Cardiac muscle cell (in vitro differentiated cells and primary cell): Measurements from ENCODE around the gene ADGRA1. TPM values are rescaled to one million over a fixed set of nuclear protein-coding genes. Genes with fewer than 3 reads are reported as not detected.

ENCODE experiments used
- DNase-seq, 2 donors: peaks; one replicate each; pipeline versions ENCODE4 v3.0.0 to v3.0.0-alpha.2; 2010 to 2017; ENCODE audit warnings: low read depth in 1 of 2, low spot score in 1 of 2
- H3K27ac ChIP-seq: fragments of 200-600 bp; sonication (generic); 2 replicates; pipeline ENCODE4 v1.5.1; 2016
- H3K27me3 ChIP-seq: fragments of 200-600 bp; sonication (generic); 2 replicates; pipeline ENCODE4 v1.6.0; 2016; ENCODE audit warnings: control low read depth
- H3K36me3 ChIP-seq: fragments of 200-600 bp; sonication (generic); 2 replicates; pipeline ENCODE4 v1.5.1; 2016; ENCODE audit warnings: control low read depth
- H3K4me1 ChIP-seq: fragments of 200-600 bp; sonication (generic); 2 replicates; pipeline ENCODE4 v1.8.1; 2017; ENCODE audit warnings: low read depth, mild to moderate bottlenecking, mixed run types
- H3K4me3 ChIP-seq: fragments of 200-600 bp; sonication (generic); 2 replicates; pipeline ENCODE4 v1.5.1; 2016; ENCODE audit warnings: mild to moderate bottlenecking
- H3K9me3 ChIP-seq: fragments of 200-600 bp; sonication (generic); 2 replicates; pipeline ENCODE4 v1.5.1; 2017; ENCODE audit warnings: low read depth, mild to moderate bottlenecking, control low read depth
- polyA plus RNA-seq: library from polyadenylated mRNA; unstranded; fragments of >200 nt; fragmentation: Nextera tagmentation; extraction: Ambion mirVana; gene quantifications from 2 replicates; pipeline ENCODE4 v1.2.1, GENCODE V29; 2016
- total RNA-seq: library from RNA; depleted of rRNA; stranded (reverse); fragments of >200 nt; gene quantifications from 2 replicates; pipeline ENCODE4 v1.2.3, GENCODE V29; 2016
- TF ChIP-seq, protein P1 (sequence below): IDR thresholded peaks from 2 replicates; pipeline ENCODE4 v1.5.1; 2012; ENCODE audit warnings: low read depth, mild to moderate bottlenecking, low read length

Gene ADGRA1
- total and polyA plus RNA-seq, 2 experiments from 2014 or later = 0.24 to 0.67 TPM

DNA sequence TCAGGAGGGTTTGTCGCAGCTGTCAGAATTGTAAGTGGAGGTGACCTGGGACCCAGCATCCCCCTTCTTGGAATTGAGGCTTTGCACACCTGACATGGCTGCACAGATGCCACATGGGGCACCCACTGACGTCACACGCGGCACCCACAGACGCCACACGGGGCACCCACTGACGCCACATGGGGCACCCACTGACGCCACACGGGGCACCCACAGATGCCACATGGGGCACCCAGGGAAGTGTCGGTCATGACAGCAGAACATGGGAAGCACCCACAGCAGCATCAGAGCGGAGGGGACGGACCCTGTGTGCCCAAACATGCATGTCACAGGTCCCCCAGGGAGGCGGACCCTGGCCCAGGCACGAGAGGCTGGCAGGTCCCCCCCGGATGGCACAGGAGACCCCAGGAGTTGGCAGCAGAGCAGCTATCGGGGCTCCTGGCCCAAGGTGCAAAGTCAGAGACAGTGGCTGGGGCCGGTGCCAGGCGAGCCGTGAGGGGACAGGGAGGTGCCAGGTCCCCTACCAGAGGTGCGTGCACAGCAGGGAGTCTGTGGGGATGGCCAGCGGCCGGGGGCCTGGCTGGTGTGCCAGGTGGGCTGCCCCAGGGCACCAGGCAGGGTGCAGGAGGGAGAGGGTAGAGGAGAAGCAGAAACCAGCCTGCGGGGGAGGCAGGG, 93.4 kb downstream of the ADGRA1 start:
- Histone ChIP-seq H3K27me3 (no peaks in the 10 kb centered on the region), H3K36me3 (no peaks in the 10 kb centered on the region), H3K4me1 (no peaks in the 10 kb centered on the region), H3K4me3 (no peak overlapping the region), H3K27ac (no peak overlapping the region), H3K9me3 (no peaks in the 10 kb centered on the region)
- TF ChIP-seq, protein P1, sequence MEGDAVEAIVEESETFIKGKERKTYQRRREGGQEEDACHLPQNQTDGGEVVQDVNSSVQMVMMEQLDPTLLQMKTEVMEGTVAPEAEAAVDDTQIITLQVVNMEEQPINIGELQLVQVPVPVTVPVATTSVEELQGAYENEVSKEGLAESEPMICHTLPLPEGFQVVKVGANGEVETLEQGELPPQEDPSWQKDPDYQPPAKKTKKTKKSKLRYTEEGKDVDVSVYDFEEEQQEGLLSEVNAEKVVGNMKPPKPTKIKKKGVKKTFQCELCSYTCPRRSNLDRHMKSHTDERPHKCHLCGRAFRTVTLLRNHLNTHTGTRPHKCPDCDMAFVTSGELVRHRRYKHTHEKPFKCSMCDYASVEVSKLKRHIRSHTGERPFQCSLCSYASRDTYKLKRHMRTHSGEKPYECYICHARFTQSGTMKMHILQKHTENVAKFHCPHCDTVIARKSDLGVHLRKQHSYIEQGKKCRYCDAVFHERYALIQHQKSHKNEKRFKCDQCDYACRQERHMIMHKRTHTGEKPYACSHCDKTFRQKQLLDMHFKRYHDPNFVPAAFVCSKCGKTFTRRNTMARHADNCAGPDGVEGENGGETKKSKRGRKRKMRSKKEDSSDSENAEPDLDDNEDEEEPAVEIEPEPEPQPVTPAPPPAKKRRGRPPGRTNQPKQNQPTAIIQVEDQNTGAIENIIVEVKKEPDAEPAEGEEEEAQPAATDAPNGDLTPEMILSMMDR = no peak
- no peak for DNase-seq

Other genes with a start within 250 kb of the ADGRA1 start
- gene CFAP46, start 145.4 kb upstream of the ADGRA1 start, total RNA-seq = 2.8 and 3.0 TPM in 2 replicates
- gene CFAP46, start 145.4 kb upstream of the ADGRA1 start, polyA plus RNA-seq = 4.5 and 5.5 TPM in 2 replicates
- gene KNDC1, start 72.3 kb downstream of the ADGRA1 start, total RNA-seq = 14.4 and 33.9 TPM in 2 replicates
- 10.8 and 12.4 TPM in 2 replicates for gene KNDC1, start 72.3 kb downstream of the ADGRA1 start, polyA plus RNA-seq
- gene UTF1, start 142.3 kb downstream of the ADGRA1 start, total RNA-seq = not detected in 2 replicates
- gene UTF1, start 142.3 kb downstream of the ADGRA1 start, polyA plus RNA-seq = not detected in 2 replicates
- not detected in 2 replicates for gene VENTX, start 149.9 kb downstream of the ADGRA1 start, total RNA-seq
- not detected in 2 replicates for gene VENTX, start 149.9 kb downstream of the ADGRA1 start, polyA plus RNA-seq
- gene ADAM8, start 188.9 kb downstream of the ADGRA1 start, total RNA-seq = 2.8 and 6.9 TPM in 2 replicates
- gene ADAM8, start 188.9 kb downstream of the ADGRA1 start, polyA plus RNA-seq = 2.3 and 3.7 TPM in 2 replicates
- 70.2 and 70.8 TPM in 2 replicates for gene TUBGCP2, start 220.9 kb downstream of the ADGRA1 start, total RNA-seq
- 52.3 and 62.4 TPM in 2 replicates for gene TUBGCP2, start 220.9 kb downstream of the ADGRA1 start, polyA plus RNA-seq
- gene ZNF511, start 221.0 kb downstream of the ADGRA1 start, total RNA-seq = 53.7 and 67.1 TPM in 2 replicates
- 116 and 150 TPM in 2 replicates for gene ZNF511, start 221.0 kb downstream of the ADGRA1 start, polyA plus RNA-seq
- gene CALY, start 249.0 kb downstream of the ADGRA1 start, total RNA-seq = 9.8 and 16.3 TPM in 2 replicates
- 12.3 and 14.8 TPM in 2 replicates for gene CALY, start 249.0 kb downstream of the ADGRA1 start, polyA plus RNA-seq